Measurements from ENCODE around the gene CELSR2.
A peak's percentile ranks its signal among the peaks of the same experiment; 100 is the strongest.

Gene CELSR2

DNA sequence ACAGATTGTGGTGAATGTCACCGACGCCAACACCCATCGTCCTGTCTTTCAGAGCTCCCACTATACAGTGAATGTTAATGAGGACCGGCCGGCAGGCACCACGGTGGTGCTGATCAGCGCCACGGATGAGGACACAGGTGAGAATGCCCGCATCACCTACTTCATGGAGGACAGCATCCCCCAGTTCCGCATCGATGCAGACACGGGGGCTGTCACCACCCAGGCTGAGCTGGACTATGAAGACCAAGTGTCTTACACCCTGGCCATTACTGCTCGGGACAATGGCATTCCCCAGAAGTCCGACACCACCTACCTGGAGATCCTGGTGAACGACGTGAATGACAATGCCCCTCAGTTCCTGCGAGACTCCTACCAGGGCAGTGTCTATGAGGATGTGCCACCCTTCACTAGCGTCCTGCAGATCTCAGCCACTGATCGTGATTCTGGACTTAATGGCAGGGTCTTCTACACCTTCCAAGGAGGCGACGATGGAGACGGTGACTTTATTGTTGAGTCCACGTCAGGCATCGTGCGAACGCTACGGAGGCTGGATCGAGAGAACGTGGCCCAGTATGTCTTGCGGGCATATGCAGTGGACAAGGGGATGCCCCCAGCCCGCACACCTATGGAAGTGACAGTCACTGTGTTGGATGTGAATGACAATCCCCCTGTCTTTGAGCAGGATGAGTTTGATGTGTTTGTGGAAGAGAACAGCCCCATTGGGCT is 3.0 kb downstream of the CELSR2 start:
- DNase-seq, result no peak

DNA sequence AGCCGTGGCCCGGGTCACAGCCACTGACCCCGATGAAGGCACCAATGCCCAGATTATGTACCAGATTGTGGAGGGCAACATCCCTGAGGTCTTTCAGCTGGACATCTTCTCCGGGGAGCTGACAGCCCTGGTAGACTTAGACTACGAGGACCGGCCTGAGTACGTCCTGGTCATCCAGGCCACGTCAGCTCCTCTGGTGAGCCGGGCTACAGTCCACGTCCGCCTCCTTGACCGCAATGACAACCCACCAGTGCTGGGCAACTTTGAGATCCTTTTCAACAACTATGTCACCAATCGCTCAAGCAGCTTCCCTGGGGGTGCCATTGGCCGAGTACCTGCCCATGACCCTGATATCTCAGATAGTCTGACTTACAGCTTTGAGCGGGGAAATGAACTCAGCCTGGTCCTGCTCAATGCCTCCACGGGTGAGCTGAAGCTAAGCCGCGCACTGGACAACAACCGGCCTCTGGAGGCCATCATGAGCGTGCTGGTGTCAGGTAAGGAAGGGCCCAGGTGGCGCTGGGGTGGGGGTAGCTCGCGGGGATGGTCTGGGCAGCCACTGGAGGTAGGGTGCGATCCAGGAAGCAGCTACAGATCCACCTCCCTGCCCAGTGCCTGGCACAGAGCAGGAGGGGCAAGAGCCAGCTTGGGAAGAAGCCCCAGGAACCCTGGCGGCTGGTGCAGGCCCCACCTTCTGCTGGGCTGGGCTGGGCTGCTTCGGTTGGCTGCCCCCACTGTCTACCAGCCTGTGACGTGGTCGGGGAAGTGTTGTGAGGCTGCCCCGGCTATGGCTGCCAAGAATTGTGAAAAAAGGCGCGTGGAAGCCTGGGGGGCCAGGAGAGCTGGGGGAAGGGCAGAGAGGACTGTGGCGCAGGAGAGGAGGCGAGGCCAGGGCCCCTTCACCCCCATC is 3.8 kb downstream of the CELSR2 start:
- DNase-seq, result no peak

DNA sequence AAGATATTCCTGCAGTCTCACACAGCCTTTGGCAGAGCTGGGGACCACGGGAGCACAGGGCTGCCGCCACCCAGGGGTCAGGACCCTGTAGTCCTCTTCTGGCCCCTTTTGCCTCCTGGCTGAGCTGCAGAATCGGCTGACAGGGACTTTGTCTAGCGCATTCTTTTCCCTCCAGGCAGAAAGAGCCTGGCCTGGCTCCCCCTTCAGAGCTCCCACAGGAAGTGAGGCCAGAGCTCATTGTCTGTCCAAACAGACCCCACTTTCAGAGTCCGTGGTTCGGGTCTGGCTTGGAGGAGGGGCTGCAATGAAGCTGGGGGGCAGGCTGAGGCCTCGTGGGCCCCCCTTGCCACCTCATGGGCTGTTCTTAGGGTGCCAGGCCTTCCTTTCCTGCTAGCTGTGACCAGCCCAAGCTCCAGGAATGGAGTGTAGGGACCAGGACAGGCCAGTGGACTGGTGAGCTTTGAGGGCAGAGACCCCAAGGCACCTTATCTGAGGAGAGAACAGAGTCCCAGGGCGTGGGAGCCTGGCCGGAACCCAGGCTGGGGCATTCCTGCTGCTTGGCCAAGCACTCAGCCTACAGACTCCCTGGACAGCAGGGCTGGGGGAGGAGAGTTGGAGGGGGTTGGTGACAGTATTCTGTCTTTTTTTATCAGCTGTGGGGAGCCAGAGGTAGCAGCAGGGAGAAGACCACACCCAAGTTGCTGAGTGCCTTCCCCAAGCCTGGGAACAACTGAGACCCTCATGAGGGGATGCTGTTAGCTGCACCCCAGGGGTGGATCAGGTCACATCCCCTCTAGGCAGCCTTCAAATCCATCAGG is 4.7 kb downstream of the CELSR2 start:
- no peak for DNase-seq

DNA sequence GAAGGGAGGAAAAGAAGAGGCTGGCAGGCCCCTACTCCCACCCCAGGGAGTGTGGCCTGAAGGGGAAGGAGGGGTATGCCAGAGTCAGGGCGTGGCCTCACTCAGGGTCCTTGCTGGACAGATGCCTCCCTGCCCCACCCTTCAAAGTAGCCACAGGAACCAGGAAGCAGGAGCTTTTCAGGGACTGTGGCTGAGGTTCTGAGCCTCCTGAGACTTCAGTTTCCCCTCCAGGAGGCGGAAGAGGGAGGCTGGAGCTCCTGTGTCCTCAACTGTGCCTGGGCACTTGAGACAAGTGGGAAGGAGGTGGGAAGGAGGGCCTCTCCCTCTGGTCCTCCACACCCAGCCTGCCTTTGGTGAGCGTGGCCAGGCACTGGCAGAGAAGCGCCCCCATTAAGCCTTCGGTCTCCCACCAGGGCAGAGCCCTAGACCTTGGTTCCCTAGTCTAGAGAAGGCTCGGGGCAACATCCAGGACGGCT is 5.3 kb downstream of the CELSR2 start:
- no peak for DNase-seq

DNA sequence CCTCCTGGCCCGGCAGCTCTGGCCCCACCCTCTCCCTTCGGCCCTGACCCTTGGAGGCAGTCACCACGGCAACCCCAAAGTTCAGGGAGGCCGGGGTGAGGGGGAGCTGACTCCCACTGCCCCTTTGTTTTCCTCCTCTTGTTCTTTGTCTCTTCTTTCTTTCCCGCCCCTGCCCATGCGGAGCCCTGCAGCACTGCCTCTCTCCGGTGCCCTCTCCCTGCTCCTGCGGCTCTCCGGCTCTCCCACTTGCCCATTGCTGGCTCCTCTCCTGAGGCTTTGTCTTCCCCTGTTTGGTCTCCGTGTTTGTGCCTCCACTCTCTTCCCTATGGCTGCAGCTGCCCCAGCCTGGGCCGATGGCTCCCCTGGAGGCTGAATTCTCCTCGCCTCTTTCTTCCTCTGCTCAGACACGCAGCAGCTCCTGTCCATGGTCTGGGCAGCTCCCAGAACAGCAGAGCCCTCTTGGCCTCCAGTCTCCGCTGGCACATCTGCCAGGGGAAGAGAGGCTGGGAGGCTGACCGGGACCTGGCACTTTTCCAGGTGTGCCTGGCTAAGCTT is 5.8 kb downstream of the CELSR2 start:
- no peak for DNase-seq

DNA sequence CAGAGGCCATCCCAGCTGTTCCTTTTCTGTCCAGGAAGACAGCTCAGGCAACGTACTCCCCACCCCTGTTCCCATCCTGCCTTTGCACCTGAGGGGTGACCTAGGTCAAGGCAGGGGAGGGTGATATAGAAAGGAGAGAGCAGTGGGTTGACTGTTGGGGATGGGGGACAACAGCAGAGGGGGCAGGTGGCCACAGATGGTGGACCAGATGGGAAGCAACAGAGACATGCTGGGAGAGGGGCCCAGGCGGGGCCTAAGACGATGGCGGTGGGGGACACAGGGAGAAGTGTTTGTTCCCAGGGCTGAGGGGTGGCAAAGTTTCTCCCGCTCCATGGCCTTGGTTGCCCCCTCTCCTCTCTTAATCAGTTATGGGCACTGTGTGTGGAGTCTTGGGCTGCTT is 6.3 kb downstream of the CELSR2 start:
- no peak for DNase-seq

DNA sequence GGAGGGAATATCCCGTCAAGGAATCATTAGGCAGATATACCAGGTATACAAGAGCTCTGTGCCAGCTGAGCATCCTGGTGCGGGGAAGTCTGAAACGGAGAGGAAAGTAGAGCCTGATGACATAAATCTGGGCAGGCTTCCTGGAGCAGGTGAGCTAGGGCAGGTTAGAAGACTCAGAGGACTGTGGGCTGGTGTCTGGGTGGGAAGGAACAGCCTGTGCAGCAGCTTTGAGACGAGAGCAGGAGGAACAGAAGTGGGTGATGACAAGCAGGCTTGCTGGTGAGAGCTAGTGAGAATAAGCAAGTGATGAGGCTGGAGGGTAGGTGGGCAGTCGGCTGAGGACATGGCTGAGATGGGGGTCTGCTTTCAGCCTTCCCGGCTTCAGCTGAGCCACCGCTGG is 6.7 kb downstream of the CELSR2 start:
- no peak for DNase-seq

DNA sequence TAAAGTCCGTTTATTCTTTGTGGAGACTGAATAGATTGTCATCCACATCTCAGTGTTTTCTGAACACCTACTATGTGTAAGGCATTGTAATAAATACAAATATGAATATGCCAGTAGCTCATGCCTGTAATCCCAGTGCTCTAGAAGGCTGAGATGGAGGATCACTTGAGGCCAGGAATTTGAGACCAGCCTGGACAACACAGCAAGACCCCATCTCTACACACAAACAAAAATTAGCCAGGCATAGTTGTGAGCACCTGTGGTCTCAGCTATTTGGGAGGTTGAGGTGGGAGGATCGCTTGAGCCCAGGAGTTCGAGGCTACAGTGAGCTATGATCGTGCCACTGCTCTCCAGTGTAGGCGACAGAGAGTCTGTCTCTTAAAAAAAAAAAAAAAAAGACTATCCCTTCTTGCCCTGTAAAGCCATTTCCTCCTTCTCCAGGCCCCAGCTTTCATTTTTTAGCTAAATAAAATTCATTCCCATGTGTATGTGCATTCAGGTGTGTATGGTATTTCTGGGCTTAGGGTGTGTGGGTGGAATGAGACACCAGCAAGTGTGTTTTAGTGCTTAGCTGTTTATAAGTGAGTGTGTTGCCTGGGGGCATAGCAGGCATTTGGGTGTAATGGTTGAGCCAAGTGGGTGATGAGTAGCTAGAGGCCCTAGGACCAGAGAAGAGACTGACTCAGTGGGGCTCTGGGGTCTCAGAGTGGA is 7.8 kb downstream of the CELSR2 start:
- no peak for DNase-seq

DNA sequence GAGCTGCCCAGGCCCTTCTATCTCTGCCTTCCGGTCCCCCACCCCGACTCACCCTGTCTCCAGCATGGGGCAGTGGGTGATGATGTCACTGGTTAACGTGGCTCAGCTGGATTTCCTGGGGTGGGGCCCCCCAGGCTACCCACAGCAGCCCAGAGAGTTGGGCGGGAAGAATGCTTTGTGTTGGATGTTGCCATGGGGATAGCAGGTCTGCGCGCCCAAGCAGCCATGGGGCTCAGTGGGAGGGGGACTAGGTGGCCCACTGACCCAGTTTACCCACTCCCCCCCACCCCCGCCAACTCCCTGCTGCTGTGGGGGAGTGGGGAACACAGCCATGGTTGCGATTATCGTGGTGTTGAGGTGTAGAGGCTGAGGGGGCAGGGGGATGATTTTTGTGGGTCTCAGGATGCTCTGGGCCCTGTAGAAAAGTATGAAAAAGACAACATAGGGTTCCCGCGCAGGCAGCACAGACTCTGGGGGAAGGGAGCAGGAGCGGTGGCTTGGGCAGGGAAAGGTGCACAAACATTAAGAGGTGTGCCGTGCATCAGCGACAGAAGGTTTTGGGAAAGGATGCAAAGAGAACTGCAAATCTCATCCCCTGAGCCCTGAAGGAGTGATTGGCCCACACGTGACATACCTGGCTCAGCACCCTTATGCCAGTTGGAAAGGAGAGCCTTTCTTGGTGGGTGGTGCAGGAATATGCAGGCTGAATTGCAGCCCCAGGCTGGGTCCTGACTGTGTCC is 8.5 kb downstream of the CELSR2 start:
- DNase-seq, result no peak

DNA sequence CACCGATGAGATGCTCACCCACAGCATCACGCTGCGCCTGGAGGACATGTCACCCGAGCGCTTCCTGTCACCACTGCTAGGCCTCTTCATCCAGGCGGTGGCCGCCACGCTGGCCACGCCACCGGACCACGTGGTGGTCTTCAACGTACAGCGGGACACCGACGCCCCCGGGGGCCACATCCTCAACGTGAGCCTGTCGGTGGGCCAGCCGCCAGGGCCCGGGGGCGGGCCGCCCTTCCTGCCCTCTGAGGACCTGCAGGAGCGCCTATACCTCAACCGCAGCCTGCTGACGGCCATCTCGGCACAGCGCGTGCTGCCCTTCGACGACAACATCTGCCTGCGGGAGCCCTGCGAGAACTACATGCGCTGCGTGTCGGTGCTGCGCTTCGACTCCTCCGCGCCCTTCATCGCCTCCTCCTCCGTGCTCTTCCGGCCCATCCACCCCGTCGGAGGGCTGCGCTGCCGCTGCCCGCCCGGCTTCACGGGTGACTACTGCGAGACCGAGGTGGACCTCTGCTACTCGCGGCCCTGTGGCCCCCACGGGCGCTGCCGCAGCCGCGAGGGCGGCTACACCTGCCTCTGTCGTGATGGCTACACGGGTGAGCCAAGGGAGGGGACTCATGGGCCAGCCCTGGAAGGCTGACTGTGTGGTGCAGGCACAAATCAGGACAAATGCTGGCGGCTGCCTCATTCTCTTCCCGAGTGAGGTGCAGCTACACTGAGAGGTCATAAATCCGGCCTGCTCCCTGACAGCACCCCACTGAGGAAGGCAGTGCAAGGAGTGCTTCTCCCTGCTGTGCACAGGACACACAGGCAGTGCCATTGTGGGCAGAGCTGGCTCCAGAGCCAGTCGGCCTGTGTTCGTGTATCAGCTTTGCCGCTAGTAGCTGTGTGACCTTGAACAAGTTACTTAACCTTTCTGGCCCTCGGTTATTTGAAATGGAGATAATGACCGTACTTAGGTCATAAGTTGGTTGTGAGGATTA is 9.4 kb downstream of the CELSR2 start:
- no peak for DNase-seq

DNA sequence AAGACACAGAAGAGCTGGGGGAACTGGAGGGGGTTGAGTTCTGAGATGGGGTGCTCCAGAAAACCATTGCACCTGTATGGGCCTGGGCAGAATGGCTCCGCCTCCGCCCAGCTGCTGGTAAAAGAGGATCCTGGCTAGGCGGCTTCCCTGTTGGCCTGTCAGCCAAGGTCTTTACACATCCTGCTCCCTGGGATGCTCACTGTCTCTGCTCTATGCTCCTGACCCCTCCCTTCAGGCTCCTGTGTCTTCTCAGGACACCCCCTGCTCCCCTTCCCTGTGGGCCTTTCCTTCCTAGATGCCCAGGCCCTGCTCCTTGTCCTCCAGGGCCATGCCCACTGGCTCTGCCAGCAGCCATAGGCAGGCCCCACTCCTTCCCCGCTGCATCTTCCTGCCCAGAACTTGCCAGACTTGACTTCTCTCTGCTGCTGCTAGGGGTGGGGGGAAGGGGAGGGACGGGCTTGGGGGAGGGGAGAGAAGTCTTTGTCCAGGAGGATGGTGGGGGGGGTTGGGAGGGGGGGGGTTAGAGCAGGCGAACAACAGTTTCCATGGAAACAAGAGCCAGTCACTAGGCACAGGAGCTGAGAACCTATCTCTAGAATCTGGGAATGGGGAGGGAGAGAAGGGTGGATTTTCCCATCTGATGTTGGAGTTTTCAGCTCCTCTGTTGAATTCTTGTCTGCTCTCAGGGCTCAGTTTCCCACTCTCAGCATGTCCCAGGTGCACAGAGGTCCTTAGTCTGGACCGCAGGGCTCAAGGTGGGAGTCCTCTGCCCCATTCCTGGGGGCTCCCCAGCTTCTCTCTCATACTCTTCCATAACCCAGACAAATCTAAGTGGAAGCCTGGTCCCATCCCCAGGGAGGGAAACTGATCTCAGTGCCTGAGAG is 10.6 kb downstream of the CELSR2 start:
- no peak for DNase-seq

DNA sequence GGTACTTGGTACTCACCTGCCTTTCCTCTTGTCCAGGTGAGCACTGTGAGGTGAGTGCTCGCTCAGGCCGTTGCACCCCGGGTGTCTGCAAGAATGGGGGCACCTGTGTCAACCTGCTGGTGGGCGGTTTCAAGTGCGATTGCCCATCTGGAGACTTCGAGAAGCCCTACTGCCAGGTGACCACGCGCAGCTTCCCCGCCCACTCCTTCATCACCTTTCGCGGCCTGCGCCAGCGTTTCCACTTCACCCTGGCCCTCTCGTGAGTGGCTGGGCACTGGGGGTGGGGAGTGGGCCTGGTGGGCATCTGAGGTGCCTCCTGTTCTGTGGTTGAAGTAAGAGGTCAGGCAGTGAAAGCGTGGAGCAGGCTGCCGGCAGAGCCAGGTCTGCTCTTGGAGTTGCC is 11.7 kb downstream of the CELSR2 start:
- DNase-seq, result no peak

DNA sequence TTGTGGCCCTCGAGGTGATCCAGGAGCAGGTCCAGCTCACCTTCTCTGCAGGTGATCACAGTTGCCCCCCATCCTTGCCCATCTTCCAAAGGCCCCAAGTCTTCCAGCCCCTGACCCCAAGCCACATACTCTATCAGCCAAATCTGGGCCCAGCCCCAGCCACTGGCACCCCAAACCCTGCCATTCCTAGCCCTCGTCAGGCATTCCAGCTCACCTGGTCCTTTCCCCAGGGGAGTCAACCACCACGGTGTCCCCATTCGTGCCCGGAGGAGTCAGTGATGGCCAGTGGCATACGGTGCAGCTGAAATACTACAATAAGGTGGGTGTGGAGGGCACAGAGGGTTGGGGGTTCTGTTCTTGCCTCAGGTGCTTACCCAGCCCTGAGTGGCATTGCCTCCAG is 12.2 kb downstream of the CELSR2 start:
- DNase-seq, result no peak

DNA sequence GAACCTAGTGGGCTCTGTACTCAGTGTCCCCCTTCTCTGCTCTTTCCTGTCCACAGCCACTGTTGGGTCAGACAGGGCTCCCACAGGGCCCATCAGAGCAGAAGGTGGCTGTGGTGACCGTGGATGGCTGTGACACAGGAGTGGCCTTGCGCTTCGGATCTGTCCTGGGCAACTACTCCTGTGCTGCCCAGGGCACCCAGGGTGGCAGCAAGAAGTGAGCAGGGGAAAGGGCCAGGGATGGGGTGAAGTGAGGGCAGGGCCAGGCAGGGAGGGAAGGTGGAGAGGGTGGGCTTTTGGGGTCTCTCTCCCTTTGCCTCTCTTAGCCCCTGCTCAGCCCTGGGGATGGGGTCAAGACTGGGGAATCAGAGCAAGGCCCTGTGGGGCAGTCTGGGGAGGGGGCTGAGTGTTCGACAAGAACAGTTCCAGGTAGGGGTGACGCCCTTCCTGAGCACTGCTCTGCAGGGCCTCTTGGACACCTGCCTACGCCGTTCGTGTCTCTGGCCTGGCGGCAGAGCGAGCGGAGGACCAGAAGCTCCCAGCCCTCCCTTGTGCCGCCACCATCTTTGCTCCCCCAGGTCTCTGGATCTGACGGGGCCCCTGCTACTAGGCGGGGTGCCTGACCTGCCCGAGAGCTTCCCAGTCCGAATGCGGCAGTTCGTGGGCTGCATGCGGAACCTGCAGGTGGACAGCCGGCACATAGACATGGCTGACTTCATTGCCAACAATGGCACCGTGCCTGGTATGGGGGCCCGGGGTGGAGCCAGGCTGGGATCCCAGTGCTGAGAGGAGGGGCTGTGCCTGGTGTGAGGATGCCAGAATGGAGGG is 13.1 kb downstream of the CELSR2 start:
- DNase-seq, result no peak

DNA sequence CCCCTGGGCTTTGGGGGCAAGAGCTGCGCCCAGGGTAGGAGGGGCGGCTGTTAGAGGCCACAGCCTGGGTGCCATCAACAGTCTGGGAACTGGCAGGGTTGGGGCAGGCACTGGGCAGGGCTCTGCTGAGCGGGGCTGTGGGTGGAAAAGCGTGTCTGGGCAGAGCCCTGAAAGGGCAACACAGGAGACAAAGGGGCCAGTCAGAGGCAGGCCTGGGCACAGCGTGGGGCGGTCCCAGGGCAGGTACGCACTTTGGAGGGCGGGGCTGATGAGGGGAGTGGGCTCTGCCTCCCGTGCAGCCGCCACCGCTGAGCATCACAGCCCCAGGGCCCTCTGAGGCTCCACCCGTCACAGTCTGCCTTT is 13.9 kb downstream of the CELSR2 start:
- no peak for DNase-seq

DNA sequence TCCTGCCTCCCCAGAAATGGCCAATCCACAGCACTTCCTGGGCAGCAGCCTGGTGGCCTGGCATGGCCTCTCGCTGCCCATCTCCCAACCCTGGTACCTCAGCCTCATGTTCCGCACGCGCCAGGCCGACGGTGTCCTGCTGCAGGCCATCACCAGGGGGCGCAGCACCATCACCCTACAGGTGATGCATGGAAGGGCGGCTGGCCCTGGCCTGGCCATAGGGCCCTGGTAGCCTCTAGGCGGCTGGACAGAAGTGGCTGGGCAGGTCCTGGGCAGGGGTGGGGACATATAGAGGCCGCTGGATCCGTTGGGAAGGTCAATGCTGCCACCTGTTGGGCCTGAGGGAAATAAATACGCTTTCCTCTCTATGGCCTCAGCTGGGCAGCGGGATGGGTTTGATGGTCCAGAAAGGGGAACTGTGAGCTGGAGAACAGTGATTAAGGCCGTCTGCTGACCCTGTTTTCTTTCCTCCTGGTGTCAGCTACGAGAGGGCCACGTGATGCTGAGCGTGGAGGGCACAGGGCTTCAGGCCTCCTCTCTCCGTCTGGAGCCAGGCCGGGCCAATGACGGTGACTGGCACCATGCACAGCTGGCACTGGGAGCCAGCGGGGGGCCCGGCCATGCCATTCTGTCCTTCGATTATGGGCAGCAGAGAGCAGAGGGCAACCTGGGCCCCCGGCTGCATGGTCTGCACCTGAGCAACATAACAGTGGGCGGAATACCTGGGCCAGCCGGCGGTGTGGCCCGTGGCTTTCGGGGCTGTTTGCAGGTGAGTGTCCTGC is 14.4 kb downstream of the CELSR2 start:
- DNase-seq, result peak; percentile 60

DNA sequence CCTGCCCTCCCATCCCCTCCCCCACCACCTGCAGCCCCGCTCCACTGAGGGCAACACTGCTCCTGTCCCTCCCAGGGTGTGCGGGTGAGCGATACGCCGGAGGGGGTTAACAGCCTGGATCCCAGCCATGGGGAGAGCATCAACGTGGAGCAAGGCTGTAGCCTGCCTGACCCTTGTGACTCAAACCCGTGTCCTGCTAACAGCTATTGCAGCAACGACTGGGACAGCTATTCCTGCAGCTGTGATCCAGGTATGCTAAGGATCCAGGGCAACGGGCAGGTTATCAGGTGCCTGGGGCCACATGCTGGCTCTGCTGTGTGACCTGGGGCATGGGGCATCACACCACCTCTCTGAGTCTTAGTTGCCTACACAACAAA is 15.0 kb downstream of the CELSR2 start:
- no peak for DNase-seq

DNA sequence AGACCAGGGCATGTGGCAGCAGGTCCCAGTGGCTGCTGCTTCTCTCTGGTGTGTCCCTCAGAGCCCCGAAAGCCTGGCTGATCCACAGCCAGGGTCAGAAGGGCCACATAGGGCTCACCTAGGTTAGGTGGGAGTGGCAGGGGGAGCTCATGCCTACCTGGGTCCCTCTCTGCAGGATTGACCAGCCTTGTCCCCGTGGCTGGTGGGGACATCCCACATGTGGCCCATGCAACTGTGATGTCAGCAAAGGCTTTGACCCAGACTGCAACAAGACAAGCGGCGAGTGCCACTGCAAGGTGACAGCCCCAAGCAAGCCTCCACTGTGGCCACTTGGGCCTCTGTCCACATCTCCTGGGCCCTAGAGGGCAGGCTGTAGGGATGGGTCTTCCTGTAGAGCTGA is 15.7 kb downstream of the CELSR2 start:
- no peak for DNase-seq
